ENCODE measurements around the gene NAV3. TPM values are rescaled to one million over a fixed set of nuclear protein-coding genes. Genes with fewer than 3 reads are reported as not detected.
"Not testable (repeated sequence)": the region's sequence is repeated elsewhere in the genome, so short reads cannot be mapped to it uniquely, and the experiment has no call there.

Gene NAV3
- total and polyA plus RNA-seq, 2 experiments from 2014 or later = 4.0 to 12.0 TPM

DNA sequence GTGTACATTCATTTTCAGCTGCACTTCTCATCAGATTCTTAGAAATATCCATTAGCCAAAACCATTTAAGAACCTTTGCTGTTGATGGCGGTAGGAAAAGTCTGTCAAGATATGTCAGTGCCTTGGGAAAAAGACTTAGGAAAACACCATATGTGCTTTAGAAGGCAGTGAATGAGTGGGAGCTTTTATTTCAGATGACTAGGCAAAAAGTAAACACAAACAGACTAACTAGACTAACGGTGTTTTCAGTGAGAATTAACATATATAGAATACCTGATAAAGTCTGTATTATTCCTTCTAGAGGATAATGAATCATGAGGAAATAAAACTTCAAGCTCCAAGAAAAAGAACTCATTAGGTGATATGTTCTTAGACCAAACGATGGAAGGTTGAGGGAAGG lies 418.9 kb downstream of the NAV3 start (continued):
- no peak for TF ChIP-seq ZNF114 (CRISPR knock-in tag; IDR thresholded peaks at IDR 0.05)
- no peak for TF ChIP-seq NANOG (IDR thresholded peaks at IDR 0.05; ENCODE audit: borderline replicate concordance)
- TF ChIP-seq, protein P1, sequence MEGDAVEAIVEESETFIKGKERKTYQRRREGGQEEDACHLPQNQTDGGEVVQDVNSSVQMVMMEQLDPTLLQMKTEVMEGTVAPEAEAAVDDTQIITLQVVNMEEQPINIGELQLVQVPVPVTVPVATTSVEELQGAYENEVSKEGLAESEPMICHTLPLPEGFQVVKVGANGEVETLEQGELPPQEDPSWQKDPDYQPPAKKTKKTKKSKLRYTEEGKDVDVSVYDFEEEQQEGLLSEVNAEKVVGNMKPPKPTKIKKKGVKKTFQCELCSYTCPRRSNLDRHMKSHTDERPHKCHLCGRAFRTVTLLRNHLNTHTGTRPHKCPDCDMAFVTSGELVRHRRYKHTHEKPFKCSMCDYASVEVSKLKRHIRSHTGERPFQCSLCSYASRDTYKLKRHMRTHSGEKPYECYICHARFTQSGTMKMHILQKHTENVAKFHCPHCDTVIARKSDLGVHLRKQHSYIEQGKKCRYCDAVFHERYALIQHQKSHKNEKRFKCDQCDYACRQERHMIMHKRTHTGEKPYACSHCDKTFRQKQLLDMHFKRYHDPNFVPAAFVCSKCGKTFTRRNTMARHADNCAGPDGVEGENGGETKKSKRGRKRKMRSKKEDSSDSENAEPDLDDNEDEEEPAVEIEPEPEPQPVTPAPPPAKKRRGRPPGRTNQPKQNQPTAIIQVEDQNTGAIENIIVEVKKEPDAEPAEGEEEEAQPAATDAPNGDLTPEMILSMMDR (conservative IDR thresholded peaks at IDR 0.05; ENCODE audit: low read depth in 2 of 2) = no peak
- TF ChIP-seq, protein P2, sequence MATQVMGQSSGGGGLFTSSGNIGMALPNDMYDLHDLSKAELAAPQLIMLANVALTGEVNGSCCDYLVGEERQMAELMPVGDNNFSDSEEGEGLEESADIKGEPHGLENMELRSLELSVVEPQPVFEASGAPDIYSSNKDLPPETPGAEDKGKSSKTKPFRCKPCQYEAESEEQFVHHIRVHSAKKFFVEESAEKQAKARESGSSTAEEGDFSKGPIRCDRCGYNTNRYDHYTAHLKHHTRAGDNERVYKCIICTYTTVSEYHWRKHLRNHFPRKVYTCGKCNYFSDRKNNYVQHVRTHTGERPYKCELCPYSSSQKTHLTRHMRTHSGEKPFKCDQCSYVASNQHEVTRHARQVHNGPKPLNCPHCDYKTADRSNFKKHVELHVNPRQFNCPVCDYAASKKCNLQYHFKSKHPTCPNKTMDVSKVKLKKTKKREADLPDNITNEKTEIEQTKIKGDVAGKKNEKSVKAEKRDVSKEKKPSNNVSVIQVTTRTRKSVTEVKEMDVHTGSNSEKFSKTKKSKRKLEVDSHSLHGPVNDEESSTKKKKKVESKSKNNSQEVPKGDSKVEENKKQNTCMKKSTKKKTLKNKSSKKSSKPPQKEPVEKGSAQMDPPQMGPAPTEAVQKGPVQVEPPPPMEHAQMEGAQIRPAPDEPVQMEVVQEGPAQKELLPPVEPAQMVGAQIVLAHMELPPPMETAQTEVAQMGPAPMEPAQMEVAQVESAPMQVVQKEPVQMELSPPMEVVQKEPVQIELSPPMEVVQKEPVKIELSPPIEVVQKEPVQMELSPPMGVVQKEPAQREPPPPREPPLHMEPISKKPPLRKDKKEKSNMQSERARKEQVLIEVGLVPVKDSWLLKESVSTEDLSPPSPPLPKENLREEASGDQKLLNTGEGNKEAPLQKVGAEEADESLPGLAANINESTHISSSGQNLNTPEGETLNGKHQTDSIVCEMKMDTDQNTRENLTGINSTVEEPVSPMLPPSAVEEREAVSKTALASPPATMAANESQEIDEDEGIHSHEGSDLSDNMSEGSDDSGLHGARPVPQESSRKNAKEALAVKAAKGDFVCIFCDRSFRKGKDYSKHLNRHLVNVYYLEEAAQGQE (IDR thresholded peaks at IDR 0.05; ENCODE audit: unreplicated experiment) = no peak
- no peak for TF ChIP-seq POLR2AphosphoS5 (IDR thresholded peaks at IDR 0.05; ENCODE audit: low read depth)
- TF ChIP-seq JUNB (IDR thresholded peaks at IDR 0.05; ENCODE audit: unreplicated experiment) = no peak

DNA sequence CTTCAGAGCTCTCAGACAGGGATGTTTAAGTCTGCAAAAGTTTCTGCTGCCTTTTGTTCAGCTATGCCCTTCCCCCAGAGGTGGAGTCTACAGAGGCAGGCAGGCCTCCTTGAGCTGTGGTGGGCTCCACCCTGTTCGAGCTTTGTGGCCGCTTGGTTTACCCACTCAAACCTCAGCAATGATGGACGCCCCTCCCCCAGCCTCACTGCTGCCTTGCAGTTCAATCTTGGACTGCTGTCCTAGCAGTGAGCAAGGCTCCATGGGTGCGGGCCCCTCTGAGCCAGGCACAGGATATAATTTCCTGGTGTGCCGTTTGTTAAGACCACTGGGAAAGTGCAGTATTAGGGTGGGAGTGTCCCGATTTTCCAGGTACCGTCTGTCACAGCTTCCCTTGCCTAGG lies 427.0 kb downstream of the NAV3 start:
- not testable (repeated sequence) for H3F3A ChIP-seq (replicated peaks; ENCODE audit: low read depth); H3K4me2 ChIP-seq; H3K27ac ChIP-seq (ENCODE audit: low read depth); H3K4me1 ChIP-seq (ENCODE audit: insufficient read depth); H3K9me2 ChIP-seq (ENCODE audit: insufficient read depth); ATAC-seq; H3K27me3 Mint-ChIP-seq (ENCODE audit: insufficient read depth, low read depth, poor library complexity); H4K20me1 ChIP-seq (replicated peaks; ENCODE audit: insufficient read depth); H2AFZ ChIP-seq; DNase-seq (ENCODE audit: low spot score); H3K4me1 Mint-ChIP-seq; H3K4me3 ChIP-seq; H3K79me2 ChIP-seq (replicated peaks; ENCODE audit: insufficient read depth); H3K27ac Mint-ChIP-seq; H3K36me3 ChIP-seq (ENCODE audit: insufficient read depth); H3K27me3 ChIP-seq (ENCODE audit: insufficient read depth); H3K4me3 Mint-ChIP-seq
- H3K36me3 Mint-ChIP-seq (ENCODE audit: low read depth) = peaks cover 18% of the 10 kb centered on the region; the same call in 2 of the 3 replicates
- peaks cover 43% of the 10 kb centered on the region for H3K9me3 Mint-ChIP-seq

DNA sequence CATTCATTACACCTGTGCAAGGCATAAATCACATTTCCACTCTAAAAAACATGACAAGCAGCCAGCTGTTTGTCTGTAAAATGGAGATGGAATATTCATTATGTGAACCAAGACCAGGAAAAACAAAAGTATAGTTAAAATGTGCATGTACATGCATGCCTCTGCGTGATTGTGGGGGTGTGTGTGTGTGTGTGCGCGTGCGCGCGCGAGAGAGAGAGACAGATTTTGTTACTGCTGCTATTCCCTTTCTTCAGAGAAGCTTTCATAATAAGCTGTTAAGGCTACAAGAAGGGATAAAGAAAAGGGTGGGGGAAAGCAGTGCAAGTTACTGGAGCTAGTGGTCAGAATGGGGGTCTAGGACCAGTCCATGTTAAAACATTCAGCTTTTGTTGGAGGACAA lies 430.3 kb downstream of the NAV3 start:
- no peaks in the 10 kb centered on the region for H3K36me3 ChIP-seq (ENCODE audit: insufficient read depth)
- no peak overlapping the region for H3K4me3 ChIP-seq
- 0 out of 2 replicates have a peak, but pooled peaks cover 3% of the 10 kb centered on the region for H3K9me2 ChIP-seq (ENCODE audit: insufficient read depth)
- H2AFZ ChIP-seq = no peak overlapping the region; the same call in 1 of the 2 replicates
- no peak overlapping the region for H3K4me2 ChIP-seq
- no peaks in the 10 kb centered on the region for H3K27me3 Mint-ChIP-seq (ENCODE audit: insufficient read depth, low read depth, poor library complexity)
- no peaks in the 10 kb centered on the region for H4K20me1 ChIP-seq (replicated peaks; ENCODE audit: insufficient read depth)
- no peaks in the 10 kb centered on the region for H3F3A ChIP-seq (replicated peaks; ENCODE audit: low read depth)
- H3K4me1 Mint-ChIP-seq = peaks cover 8% of the 10 kb centered on the region; the same call in 2 of the 3 replicates
- H3K9me3 Mint-ChIP-seq = peaks cover 31% of the 10 kb centered on the region
- H3K27ac Mint-ChIP-seq = no peak overlapping the region
- no peaks in the 10 kb centered on the region for H3K79me2 ChIP-seq (replicated peaks; ENCODE audit: insufficient read depth)
- no peak overlapping the region for H3K27ac ChIP-seq (ENCODE audit: low read depth)
- no peak for ATAC-seq
- H3K4me3 Mint-ChIP-seq = no peak overlapping the region
- H3K36me3 Mint-ChIP-seq (ENCODE audit: low read depth) = peaks cover 18% of the 10 kb centered on the region; the same call in 2 of the 3 replicates
- peaks cover 4% of the 10 kb centered on the region; the same call in 1 of the 2 replicates for H3K4me1 ChIP-seq (ENCODE audit: insufficient read depth)
- no peaks in the 10 kb centered on the region for H3K27me3 ChIP-seq (ENCODE audit: insufficient read depth)
- no peak for DNase-seq (ENCODE audit: low spot score)
- no peak for TF ChIP-seq POLR2AphosphoS5 (IDR thresholded peaks at IDR 0.05; ENCODE audit: low read depth)
- TF ChIP-seq ZNF114 (CRISPR knock-in tag; IDR thresholded peaks at IDR 0.05) = no peak
- TF ChIP-seq, protein P3, sequence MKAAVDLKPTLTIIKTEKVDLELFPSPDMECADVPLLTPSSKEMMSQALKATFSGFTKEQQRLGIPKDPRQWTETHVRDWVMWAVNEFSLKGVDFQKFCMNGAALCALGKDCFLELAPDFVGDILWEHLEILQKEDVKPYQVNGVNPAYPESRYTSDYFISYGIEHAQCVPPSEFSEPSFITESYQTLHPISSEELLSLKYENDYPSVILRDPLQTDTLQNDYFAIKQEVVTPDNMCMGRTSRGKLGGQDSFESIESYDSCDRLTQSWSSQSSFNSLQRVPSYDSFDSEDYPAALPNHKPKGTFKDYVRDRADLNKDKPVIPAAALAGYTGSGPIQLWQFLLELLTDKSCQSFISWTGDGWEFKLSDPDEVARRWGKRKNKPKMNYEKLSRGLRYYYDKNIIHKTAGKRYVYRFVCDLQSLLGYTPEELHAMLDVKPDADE (IDR thresholded peaks at IDR 0.05) = no peak
- TF ChIP-seq NANOG (IDR thresholded peaks at IDR 0.05; ENCODE audit: borderline replicate concordance) = no peak
- TF ChIP-seq, protein P1 (conservative IDR thresholded peaks at IDR 0.05; ENCODE audit: low read depth in 2 of 2) = no peak
- no peak for TF ChIP-seq JUNB (IDR thresholded peaks at IDR 0.05; ENCODE audit: unreplicated experiment)
- no peak for TF ChIP-seq EZH2phosphoT487 (IDR thresholded peaks at IDR 0.05; ENCODE audit: unreplicated experiment)
- TF ChIP-seq ZNF331 (CRISPR knock-in tag; IDR thresholded peaks at IDR 0.05; ENCODE audit: low read depth) = no peak
- TF ChIP-seq CREB1 (CRISPR knock-in tag; IDR thresholded peaks at IDR 0.05; ENCODE audit: low read depth) = no peak
